WTC11 (cell line): ENCODE data around the gene CMA1. TPM values are rescaled to one million over a fixed set of nuclear protein-coding genes. Genes with fewer than 3 reads are reported as not detected.

ENCODE experiments used
- ATAC-seq: fragments of 200-7000 bp; cut with Tn5 transposase; 2 replicates; pipeline ENCODE4 v1.10.0; 2021; ENCODE audit warnings: mild to moderate bottlenecking, moderate library complexity
- CTCF ChIA-PET: fragments of 300-600 bp; sonication (Branson Sonifier 250); formaldehyde crosslinking; loops from one replicate; lab custom pipeline; 2021; ENCODE audit warnings: antibody characterized with exemption; lab: Charles Lee
- POLR2A ChIA-PET: fragments of 350-600 bp; sonication (Branson Sonifier 250); formaldehyde crosslinking; loops from one replicate; lab custom pipeline; 2021; ENCODE audit warnings: antibody characterized with exemption; lab: Charles Lee
- DNase-seq: peaks from one replicate; pipeline ENCODE4 v3.0.0; 2021; ENCODE audit warnings: low spot score
- H3K27ac Mint-ChIP-seq: 2 replicates; pipeline ENCODE4 v1.8.0; 2021; ENCODE audit warnings: mixed read lengths
- H3K27me3 Mint-ChIP-seq: 2 replicates; pipeline ENCODE4 v1.8.0; 2021; ENCODE audit warnings: low read depth, mild to moderate bottlenecking, moderate library complexity, mixed read lengths
- H3K36me3 Mint-ChIP-seq: 2 replicates; pipeline ENCODE4 v1.8.0; 2021; ENCODE audit warnings: mixed read lengths
- H3K4me1 Mint-ChIP-seq: 2 replicates; pipeline ENCODE4 v1.8.0; 2022; ENCODE audit warnings: mixed read lengths
- H3K4me3 Mint-ChIP-seq: 2 replicates; pipeline ENCODE4 v1.8.0; 2021; ENCODE audit warnings: mild to moderate bottlenecking, moderate library complexity, mixed read lengths
- H3K9me3 Mint-ChIP-seq: 2 replicates; pipeline ENCODE4 v1.8.0; 2021; ENCODE audit warnings: mixed read lengths
- ATF2 ChIP-seq: sonication (generic); formaldehyde crosslinking; IDR thresholded peaks from 2 replicates; pipeline ENCODE4 v1.8.1; 2022; ENCODE audit warnings: low read depth, missing genetic modification reagents, borderline replicate concordance
- CDX4 ChIP-seq: fragments of 250-450 bp; sonication (Bioruptor Pico); IDR thresholded peaks from 2 replicates; pipeline ENCODE4 v1.9.0; 2021; ENCODE audit warnings: moderate library complexity, mild to moderate bottlenecking, inconsistent platforms, borderline replicate concordance
- E2F1 ChIP-seq: sonication (generic); formaldehyde crosslinking; IDR thresholded peaks from 2 replicates; pipeline ENCODE4 v1.8.0; 2022; ENCODE audit warnings: mild to moderate bottlenecking, missing genetic modification reagents
- E2F5 ChIP-seq: sonication (generic); formaldehyde crosslinking; IDR thresholded peaks from 2 replicates; pipeline ENCODE4 v1.8.1; 2022; ENCODE audit warnings: mild to moderate bottlenecking, moderate library complexity, missing genetic modification reagents
- FOXP4 ChIP-seq: sonication (generic); formaldehyde crosslinking; IDR thresholded peaks from 2 replicates; pipeline ENCODE4 v1.8.0; 2022; ENCODE audit warnings: mild to moderate bottlenecking, missing genetic modification reagents
- GRHL2 ChIP-seq: fragments of 250-450 bp; sonication (Bioruptor Pico); IDR thresholded peaks from 2 replicates; pipeline ENCODE4 v1.8.0; 2022; ENCODE audit warnings: mild to moderate bottlenecking, moderate library complexity; ENCODE audit not compliant: insufficient replicate concordance, severe bottlenecking
- IRF2 ChIP-seq: sonication (generic); formaldehyde crosslinking; IDR thresholded peaks from 2 replicates; pipeline ENCODE4 v1.8.0; 2022; ENCODE audit warnings: low read depth, missing genetic modification reagents, borderline replicate concordance
- MAX ChIP-seq: sonication (generic); formaldehyde crosslinking; IDR thresholded peaks from 2 replicates; pipeline ENCODE4 v1.8.0; 2022; ENCODE audit warnings: mild to moderate bottlenecking, missing genetic modification reagents
- MYBL2 ChIP-seq: sonication (generic); formaldehyde crosslinking; IDR thresholded peaks from 2 replicates; pipeline ENCODE4 v1.8.1; 2023; ENCODE audit warnings: mild to moderate bottlenecking, moderate library complexity, missing genetic modification reagents
- NR1H2 ChIP-seq: sonication (generic); formaldehyde crosslinking; IDR thresholded peaks from 2 replicates; pipeline ENCODE4 v1.9.0; 2021; ENCODE audit warnings: mild to moderate bottlenecking, moderate library complexity, missing genetic modification reagents
- RELA ChIP-seq: sonication (generic); formaldehyde crosslinking; IDR thresholded peaks from 2 replicates; pipeline ENCODE4 v1.8.1; 2022; ENCODE audit warnings: missing genetic modification reagents, mild to moderate bottlenecking, borderline replicate concordance
- SMAD3 ChIP-seq: sonication (generic); formaldehyde crosslinking; IDR thresholded peaks from 2 replicates; pipeline ENCODE4 v1.8.0; 2022; ENCODE audit warnings: missing genetic modification reagents, mild to moderate bottlenecking, borderline replicate concordance
- SMAD4 ChIP-seq: sonication (generic); formaldehyde crosslinking; IDR thresholded peaks from 2 replicates; pipeline ENCODE4 v1.8.0; 2022; ENCODE audit warnings: mild to moderate bottlenecking, missing genetic modification reagents
- TEAD1 ChIP-seq: sonication (generic); formaldehyde crosslinking; IDR thresholded peaks from 2 replicates; pipeline ENCODE4 v1.8.0; 2022; ENCODE audit warnings: mild to moderate bottlenecking, missing genetic modification reagents
- ZBTB43 ChIP-seq: sonication (generic); formaldehyde crosslinking; IDR thresholded peaks from 2 replicates; pipeline ENCODE4 v1.8.1; 2023; ENCODE audit warnings: mild to moderate bottlenecking, missing genetic modification reagents
- ZNF219 ChIP-seq: sonication (generic); formaldehyde crosslinking; IDR thresholded peaks from 2 replicates; pipeline ENCODE4 v1.8.0; 2023; ENCODE audit warnings: missing genetic modification reagents, mild to moderate bottlenecking, borderline replicate concordance
- ZNF396 ChIP-seq: fragments of 250-450 bp; sonication (Bioruptor Pico); IDR thresholded peaks from 2 replicates; pipeline ENCODE4 v1.8.0; 2021; ENCODE audit warnings: mild to moderate bottlenecking, moderate library complexity, borderline replicate concordance
- ZNF512 ChIP-seq: sonication (generic); formaldehyde crosslinking; IDR thresholded peaks from 2 replicates; pipeline ENCODE4 v1.8.1; 2022; ENCODE audit warnings: missing genetic modification reagents, borderline replicate concordance
- total RNA-seq: library from RNA; stranded (reverse); gene quantifications from 3 replicates; pipeline ENCODE4 v1.2.3, GENCODE V29; 2021

The CMA1 gene
- total RNA-seq, 1 experiment from 2014 or later, result not detected

- no peak for TF ChIP-seq FOXP4 (CRISPR knock-in tag)
- no peak for TF ChIP-seq TEAD1
- no peak for TF ChIP-seq ZNF219
- TF ChIP-seq MAX (CRISPR knock-in tag), result no peak
- TF ChIP-seq SMAD4 (CRISPR knock-in tag), result no peak
- no peak for TF ChIP-seq ZNF512 (CRISPR knock-in tag)
- TF ChIP-seq ATF2 (CRISPR knock-in tag), result no peak
- no peak for TF ChIP-seq E2F5 (CRISPR knock-in tag)
- no peak for TF ChIP-seq IRF2 (CRISPR knock-in tag)
Measured at GRCh38 chr14:24518851-24519250, 10.8 kb upstream of the CMA1 start (continued).

GRCh38 chr14:24514209-24514608 is 6.1 kb upstream of the CMA1 start:
- POLR2A ChIA-PET, result no interaction called here
- Mint-ChIP-seq H3K9me3 (no peaks in the 10 kb centered on the region; the same call in 1 of the 2 replicates), H3K27ac (no peak overlapping the region), H3K4me1 (no peaks in the 10 kb centered on the region), H3K36me3 (no peaks in the 10 kb centered on the region), H3K27me3 (peaks cover 35% of the 10 kb centered on the region), H3K4me3 (no peak overlapping the region)
- no peak for TF ChIP-seq RELA (CRISPR knock-in tag)
- no peak for TF ChIP-seq NR1H2 (CRISPR knock-in tag)
- no peak for TF ChIP-seq GRHL2
- no peak for TF ChIP-seq ZNF396 (CRISPR knock-in tag)
- ATAC-seq (no peak), DNase-seq (no peak)
- CTCF ChIA-PET, result no interaction called here

GRCh38 chr14:24513009-24513408 is 4.9 kb upstream of the CMA1 start:
- no peaks in the 10 kb centered on the region for H3K36me3 Mint-ChIP-seq
- no peaks in the 10 kb centered on the region; the same call in 1 of the 2 replicates for H3K9me3 Mint-ChIP-seq
- POLR2A ChIA-PET, result interaction anchor here (1.7 kb wide), 1 partner anchor 9 kb away, joined by 3 read pairs; no protein-coding TSS in a partner anchor
- DNase-seq (peak; percentile 39), ATAC-seq (peak; percentile 50)
- peaks cover 38% of the 10 kb centered on the region for H3K27me3 Mint-ChIP-seq
- peaks cover 7% of the 10 kb centered on the region for H3K4me1 Mint-ChIP-seq
- H3K27ac Mint-ChIP-seq, result no peak overlapping the region
- CTCF ChIA-PET, result interaction anchor here (0.6 to 1.1 kb wide), 3 partner anchors 31 to 918 kb away, joined by 3 read pairs; no protein-coding TSS in a partner anchor
- no peak overlapping the region for H3K4me3 Mint-ChIP-seq
- TF ChIP-seq ZBTB43 (CRISPR knock-in tag), result no peak
- no peak for TF ChIP-seq FOXP4 (CRISPR knock-in tag)
- no peak for TF ChIP-seq ZNF512 (CRISPR knock-in tag)
- TF ChIP-seq E2F1 (CRISPR knock-in tag), result no peak
- no peak for TF ChIP-seq CDX4 (CRISPR knock-in tag)
- TF ChIP-seq SMAD3 (CRISPR knock-in tag), result no peak
- no peak for TF ChIP-seq MYBL2
